ENCODE data around the gene SERPINA5.

GRCh38 chr14:94593376-94593748 lies 12.1 kb downstream of the SERPINA5 start:
- TF ChIP-seq MAFK (IDR thresholded peaks at IDR 0.05; ENCODE audit: low read depth, low read length): no peak
- TF ChIP-seq CBX5 (IDR thresholded peaks at IDR 0.05; ENCODE audit: low read depth, low read length): no peak
- no peak for TF ChIP-seq EZH2 (IDR thresholded peaks at IDR 0.05; ENCODE audit: low read depth, low read length, severe bottlenecking)
- TF ChIP-seq JUN (IDR thresholded peaks at IDR 0.05; ENCODE audit: low read depth, low read length): no peak
- no peak for TF ChIP-seq ATF3 (IDR thresholded peaks at IDR 0.05; ENCODE audit: insufficient read depth, low read depth, low read length)
- TF ChIP-seq CTCF (IDR thresholded peaks at IDR 0.05; ENCODE audit: control extremely low read depth in 1 of 3, insufficient read depth in 1 of 3, low read depth in 1 of 3, low read length in 3 of 3): no peak
- TF ChIP-seq PHF8 (conservative IDR thresholded peaks at IDR 0.05; ENCODE audit: low read depth, low read length): no peak
- no peak for TF ChIP-seq MAX (IDR thresholded peaks at IDR 0.05)

All from H1 (cell line).